K562 (cell line): ENCODE results near the gene RETSAT. TPM values are rescaled to one million over a fixed set of nuclear protein-coding genes. Genes with fewer than 3 reads are reported as not detected.

Experiments
- ATF1 ChIP-seq, 2 experiments: fragments of 450-650 bp in 1 of 2; IDR thresholded peaks; 2 replicates each; pipeline ENCODE4 v1.6.1; 2016; ENCODE audit warnings: missing compliant biosample characterization in 1 of 2, missing genetic modification characterization in 1 of 2
- CEBPZ ChIP-seq: fragments of 150-350 bp; IDR thresholded peaks from 2 replicates; pipeline ENCODE4 v1.6.1; 2014; ENCODE audit warnings: low read depth, mild to moderate bottlenecking, low read length, borderline replicate concordance
- CREM ChIP-seq: IDR thresholded peaks from 2 replicates; pipeline ENCODE4 v1.6.1; 2014; ENCODE audit warnings: antibody characterized with exemption, low read depth
- ETV1 ChIP-seq: fragments of 450-650 bp; conservative IDR thresholded peaks from 2 replicates; pipeline ENCODE4 v1.6.1; 2016; ENCODE audit warnings: missing genetic modification characterization, control low read depth, low read depth, missing compliant biosample characterization
- FOXP4 ChIP-seq: sonication (generic); formaldehyde crosslinking; IDR thresholded peaks from 2 replicates; pipeline ENCODE4 v1.8.0; 2022; ENCODE audit warnings: mild to moderate bottlenecking, missing genetic modification reagents, borderline replicate concordance
- ILK ChIP-seq: fragments of 450-650 bp; IDR thresholded peaks from 2 replicates; pipeline ENCODE4 v1.6.1; 2016; ENCODE audit warnings: missing genetic modification characterization, low read depth, mild to moderate bottlenecking, missing compliant biosample characterization, moderate library complexity, borderline replicate concordance
- POLR3G ChIP-seq: IDR thresholded peaks from 2 replicates; pipeline ENCODE4 v1.6.1; 2011; ENCODE audit not compliant: insufficient read length, insufficient replicate concordance; ENCODE audit errors: extremely low read depth
- RBM14 ChIP-seq: fragments of 200-400 bp; formaldehyde crosslinking; IDR thresholded peaks from 2 replicates; pipeline ENCODE4 v1.6.1; 2018; ENCODE audit warnings: low read depth, mild to moderate bottlenecking, low read length, moderate library complexity, borderline replicate concordance; ENCODE audit not compliant: insufficient read depth
- RERE ChIP-seq: sonication (generic); formaldehyde crosslinking; IDR thresholded peaks from 2 replicates; pipeline ENCODE4 v1.8.0; 2023; ENCODE audit warnings: missing genetic modification reagents, mild to moderate bottlenecking, borderline replicate concordance
- TAF1 ChIP-seq: IDR thresholded peaks from 2 replicates; pipeline ENCODE4 v1.6.1; 2011; ENCODE audit warnings: mild to moderate bottlenecking, low read length, moderate library complexity; ENCODE audit not compliant: insufficient read depth, control insufficient read depth, severe bottlenecking; ENCODE audit errors: extremely low read depth
- ZNF140 ChIP-seq: fragments of 250-450 bp; sonication (Bioruptor Pico); IDR thresholded peaks from 2 replicates; pipeline ENCODE4 v1.8.0; 2021; ENCODE audit warnings: moderate library complexity, mild to moderate bottlenecking, inconsistent platforms
- ZNF217 ChIP-seq: sonication (generic); formaldehyde crosslinking; IDR thresholded peaks from 2 replicates; pipeline ENCODE4 v1.8.0; 2022; ENCODE audit warnings: mild to moderate bottlenecking, missing genetic modification reagents
- ZNF354B ChIP-seq: fragments of 250-450 bp; sonication (Bioruptor Pico); IDR thresholded peaks from 2 replicates; pipeline ENCODE4 v1.4.0; 2020
- ZNF512 ChIP-seq: IDR thresholded peaks from 2 replicates; pipeline ENCODE4 v1.6.1; 2016; ENCODE audit warnings: missing genetic modification characterization, missing compliant biosample characterization
- ZNF778 ChIP-seq: fragments of 450-650 bp; formaldehyde crosslinking; IDR thresholded peaks from 2 replicates; pipeline ENCODE4 v1.4.0; 2020; ENCODE audit warnings: mild to moderate bottlenecking, moderate library complexity
- polyA plus RNA-seq, 8 experiments: library from polyadenylated mRNA; depleted of rRNA in 4 of 8; stranded (reverse) in 5 of 8; unstranded in 3 of 8; fragments of >200 nt; fragmentation: Nextera tagmentation in 2 of 8; fragmentation: Illumina TruSeq in 1 of 8; extraction: Ambion mirVana in 2 of 8; extraction: Trizol in 1 of 8; gene quantifications; 2 replicates each; pipeline versions ENCODE4 v1.2.1 to v1.2.3, GENCODE V29; 2011 to 2014; ENCODE audit warnings: inconsistent platforms in 1 of 8, missing spikeins in 1 of 8
- total RNA-seq, 7 experiments: library from RNA; depleted of rRNA in 6 of 7; stranded (reverse); fragments of >200 nt in 6 of 7; fragmentation: Illumina TruSeq in 2 of 7; extraction: Trizol in 2 of 7; gene quantifications; 2 replicates each; pipeline versions ENCODE4 v1.2.1 to v1.2.3, GENCODE V29; 2011 to 2021; ENCODE audit warnings: low replicate concordance in 1 of 7

The RETSAT gene
- total and polyA plus RNA-seq, 9 of the 15 experiments (the other 6 are each of a cell fraction or from before 2014, with no cell fraction given): 1.9 to 21.6 (median 16.5) TPM

- no peak for TF ChIP-seq FOXP4 (CRISPR knock-in tag)
- no peak for TF ChIP-seq POLR3G
- TF ChIP-seq ILK (tag): no peak
- TF ChIP-seq ZNF778 (CRISPR knock-in tag): no peak
- no peak for TF ChIP-seq RERE (CRISPR knock-in tag)
- no peak for TF ChIP-seq RBM14
- no peak for TF ChIP-seq ZNF140 (CRISPR knock-in tag)
- no peak for TF ChIP-seq CEBPZ
- no peak for TF ChIP-seq ZNF354B (CRISPR knock-in tag)
- TF ChIP-seq ZNF512 (tag): no peak
- no peak for TF ChIP-seq ZNF217 (CRISPR knock-in tag)
- TF ChIP-seq ETV1 (tag): no peak
- no peak for TF ChIP-seq TAF1
- no peak for TF ChIP-seq ATF1 (CRISPR knock-in tag; IDR thresholded peaks at IDR 0.05)
- TF ChIP-seq ATF1 (tag; IDR thresholded peaks at IDR 0.05): no peak
- 0 out of 2 replicates have a peak, but pooled peaks have one; percentile 18 for TF ChIP-seq CREM
These were observed 447 bp downstream of the RETSAT start (continued) for GRCh38 chr2:85353876-85354285.
